ENCODE data around the gene CMTM8.

The CMTM8 gene

DNA sequence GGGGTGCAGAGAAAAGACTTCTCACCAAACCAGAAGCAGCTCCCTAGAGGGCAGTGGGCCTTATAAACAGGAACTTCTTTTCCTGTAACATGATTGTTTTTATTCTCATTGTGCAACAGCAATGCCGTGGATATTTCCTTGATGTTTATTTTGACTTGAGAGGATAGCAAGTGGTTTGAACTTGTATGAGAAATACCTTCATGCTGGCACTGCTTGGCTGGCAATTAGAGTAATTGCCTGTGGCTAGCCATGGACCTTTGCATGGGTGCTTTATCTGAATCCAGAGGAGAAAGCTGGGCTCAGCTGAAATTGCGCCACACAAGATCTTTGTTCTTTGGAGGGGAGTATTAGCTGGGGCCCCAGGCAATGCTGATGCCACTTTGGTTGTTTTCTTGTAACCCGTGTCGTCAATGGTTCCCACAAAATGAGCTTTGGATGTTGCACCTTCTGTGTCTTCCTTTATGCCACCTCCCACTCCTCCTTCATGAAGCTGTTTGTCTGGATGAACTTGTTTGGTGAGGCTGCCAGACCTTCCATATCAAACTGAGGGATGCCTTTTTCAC is 37.9 kb downstream of the CMTM8 start:
- DNase-seq (ENCODE audit: extremely low read depth in 1 of 2, low read depth in 1 of 2): no peak

DNA sequence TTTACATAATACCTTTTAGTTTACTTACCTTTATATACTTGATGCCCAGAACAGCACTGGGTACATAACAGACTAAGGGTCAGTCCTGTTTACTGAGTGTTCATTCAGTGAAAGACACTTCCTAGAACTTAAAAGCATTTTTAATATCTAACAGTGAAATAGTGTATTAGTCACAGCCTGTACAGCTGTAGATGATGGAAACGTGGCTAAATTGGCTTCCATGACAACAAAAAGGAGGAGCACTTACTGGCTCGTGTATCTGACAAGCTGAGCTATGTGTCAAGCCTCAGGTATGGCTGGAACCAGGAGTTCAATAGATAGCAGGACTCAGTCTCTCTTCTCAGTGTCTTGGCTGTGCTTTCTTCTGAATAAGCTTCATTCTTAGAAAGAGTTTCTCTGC is 40.2 kb downstream of the CMTM8 start:
- no peak for DNase-seq (ENCODE audit: extremely low read depth in 1 of 2, low read depth in 1 of 2)

DNA sequence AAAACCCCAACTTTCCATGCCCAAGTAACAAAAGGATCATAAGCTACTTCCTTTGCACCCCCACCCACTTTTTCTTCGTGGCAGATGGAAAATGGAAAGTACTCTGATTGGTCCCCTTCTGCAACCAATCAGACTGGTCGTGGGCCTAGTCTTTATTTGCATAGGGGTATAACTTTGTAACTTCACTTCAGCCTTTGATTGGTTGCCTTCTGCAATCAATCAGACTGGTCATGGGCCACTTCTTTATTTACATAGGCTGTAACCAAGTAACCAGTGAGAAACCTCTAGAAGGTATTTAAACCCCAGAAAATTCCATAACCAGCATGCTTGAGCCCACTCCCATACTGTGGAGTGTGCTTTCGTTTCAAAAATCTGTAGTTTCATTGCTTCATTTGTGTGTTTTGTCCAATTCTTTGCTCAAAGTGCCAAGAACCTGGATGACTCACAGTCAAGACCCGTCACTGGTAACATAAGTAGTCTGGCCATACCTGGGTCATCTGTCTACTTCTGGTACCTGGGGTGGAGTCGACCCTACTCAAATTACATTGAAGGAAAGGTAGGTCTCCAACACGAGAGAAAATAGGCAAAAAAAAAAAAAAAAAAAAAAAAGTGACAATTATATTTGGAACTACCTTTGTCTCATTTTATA is 41.9 kb downstream of the CMTM8 start:
- DNase-seq (ENCODE audit: extremely low read depth in 1 of 2, low read depth in 1 of 2): no peak

DNA sequence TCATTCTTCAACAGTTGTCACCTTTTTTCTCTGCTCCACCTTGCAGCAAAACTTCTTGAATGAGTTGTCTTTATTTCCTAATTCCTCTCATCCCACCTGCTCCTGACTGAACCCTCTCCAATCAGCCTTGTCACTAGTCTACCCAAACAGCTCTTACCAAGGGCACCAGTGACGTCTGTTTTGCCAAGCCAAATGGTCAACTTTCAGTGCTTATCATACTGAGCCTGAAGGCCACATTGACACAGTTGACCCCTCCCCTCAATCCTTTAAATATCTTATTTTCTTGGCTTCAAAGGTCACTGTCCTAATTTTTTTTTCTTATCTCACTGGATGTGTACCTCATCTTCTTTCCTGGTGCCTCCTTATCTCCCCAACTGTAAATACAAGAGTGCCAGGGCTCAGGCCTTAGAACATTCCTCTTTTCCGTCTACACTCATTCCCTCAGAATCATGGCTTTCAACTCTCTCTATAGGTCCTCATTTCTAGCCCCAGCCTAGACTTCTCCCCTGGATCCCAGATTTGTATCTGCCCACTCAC is 43.2 kb downstream of the CMTM8 start:
- no peak for DNase-seq (ENCODE audit: extremely low read depth in 1 of 2, low read depth in 1 of 2)

DNA sequence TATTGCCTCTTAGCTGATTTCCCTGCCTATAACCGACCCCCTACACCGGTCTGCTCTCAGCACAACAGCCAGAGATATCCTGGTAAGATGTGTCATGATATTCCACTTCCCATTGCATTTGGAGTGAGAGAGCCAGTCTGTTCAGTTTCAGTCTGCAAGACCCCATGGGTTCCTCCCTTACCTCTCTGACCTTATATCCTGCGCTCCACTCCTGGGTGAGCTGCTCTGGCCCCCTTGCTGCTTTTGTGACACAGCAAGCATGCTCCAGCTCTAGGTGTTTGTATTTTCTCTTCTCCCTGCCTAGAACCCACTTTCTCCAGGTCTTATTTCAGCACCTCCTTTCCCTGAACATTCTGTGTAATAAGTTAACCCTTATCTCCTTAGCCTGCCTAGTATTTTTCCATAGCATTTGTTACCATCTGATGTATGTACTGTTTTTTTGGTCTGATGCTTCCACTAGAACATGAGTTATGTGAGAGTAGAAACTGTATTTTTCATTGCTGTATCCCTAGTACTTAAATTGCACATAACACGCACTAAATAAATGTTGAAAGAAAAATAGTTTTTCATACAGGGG is 44.2 kb downstream of the CMTM8 start:
- DNase-seq (ENCODE audit: extremely low read depth in 1 of 2, low read depth in 1 of 2): no peak

DNA sequence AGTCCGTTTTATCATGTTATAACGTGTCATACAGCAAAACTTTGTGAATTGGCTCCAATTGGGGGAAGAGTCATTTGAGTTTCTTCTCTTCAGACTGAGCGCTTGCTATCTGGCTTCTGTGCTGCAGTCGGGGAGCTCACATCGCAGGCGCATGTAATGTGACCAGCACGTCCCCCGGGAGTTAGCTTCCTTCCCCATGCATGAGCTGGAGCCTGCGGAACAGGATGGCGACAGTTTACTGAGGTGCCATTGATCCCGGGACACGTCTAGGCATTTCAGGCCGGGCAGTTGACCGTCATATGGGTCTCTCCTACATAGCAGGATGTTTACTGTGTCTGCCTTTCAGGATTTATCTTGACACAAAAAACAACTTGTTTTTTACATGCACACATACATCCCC is 44.8 kb downstream of the CMTM8 start:
- DNase-seq (ENCODE audit: extremely low read depth in 1 of 2, low read depth in 1 of 2): no peak

DNA sequence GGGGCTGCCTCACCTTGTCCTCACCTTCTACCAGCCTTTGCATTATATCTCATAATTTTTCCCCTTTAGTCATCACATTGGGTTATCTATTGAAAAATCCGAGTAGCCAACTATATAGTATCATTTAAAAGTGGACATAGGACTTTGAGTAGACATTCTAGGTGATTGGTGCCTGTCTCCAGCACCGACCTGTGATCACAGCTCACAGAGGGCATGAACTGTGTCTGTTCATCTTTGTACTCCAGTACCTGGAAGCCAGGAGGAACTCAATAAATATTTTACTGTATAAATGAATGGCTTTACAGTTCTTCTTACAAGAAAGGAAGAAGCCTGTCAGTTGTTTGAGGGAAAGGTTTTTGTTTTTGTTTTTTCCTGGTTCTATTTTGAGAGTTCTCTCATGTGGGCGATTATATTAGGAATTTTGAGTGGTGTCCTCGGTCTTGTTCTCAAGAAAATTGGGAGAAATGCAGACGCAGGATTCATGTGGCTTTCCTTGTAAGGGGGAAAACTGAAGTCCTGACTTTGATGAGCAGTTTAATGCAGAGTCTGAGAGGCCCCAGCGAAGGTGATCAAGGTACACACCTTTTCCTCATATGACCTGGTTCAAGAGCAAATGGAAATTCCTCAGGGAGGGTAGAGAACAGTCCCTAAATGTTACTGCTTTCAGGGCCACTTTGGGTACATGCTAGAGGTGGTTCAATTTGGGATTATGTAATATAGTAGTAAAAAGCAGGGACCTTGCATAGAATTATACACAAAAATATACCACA is 46.1 kb downstream of the CMTM8 start:
- DNase-seq (ENCODE audit: extremely low read depth in 1 of 2, low read depth in 1 of 2): no peak

DNA sequence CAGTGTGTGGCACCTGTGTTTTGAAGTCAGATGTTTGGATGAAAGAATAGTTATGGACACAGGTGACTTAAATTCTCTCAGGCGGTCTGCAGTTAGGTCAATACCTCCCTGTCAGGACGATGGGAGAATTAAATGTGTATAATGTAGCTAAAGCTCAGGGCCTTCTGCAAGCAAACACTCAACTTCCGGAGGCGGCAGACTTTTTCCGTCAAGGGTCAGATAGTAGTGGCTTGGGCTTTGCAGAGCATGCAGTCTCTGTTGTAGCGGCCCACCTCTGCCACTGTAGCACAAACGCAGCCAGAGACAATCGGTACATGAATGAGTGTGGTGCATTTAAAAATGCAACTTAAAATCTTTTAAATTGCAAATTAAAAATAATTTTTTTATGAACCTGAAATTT is 47.4 kb downstream of the CMTM8 start:
- DNase-seq (ENCODE audit: extremely low read depth in 1 of 2, low read depth in 1 of 2): no peak

DNA sequence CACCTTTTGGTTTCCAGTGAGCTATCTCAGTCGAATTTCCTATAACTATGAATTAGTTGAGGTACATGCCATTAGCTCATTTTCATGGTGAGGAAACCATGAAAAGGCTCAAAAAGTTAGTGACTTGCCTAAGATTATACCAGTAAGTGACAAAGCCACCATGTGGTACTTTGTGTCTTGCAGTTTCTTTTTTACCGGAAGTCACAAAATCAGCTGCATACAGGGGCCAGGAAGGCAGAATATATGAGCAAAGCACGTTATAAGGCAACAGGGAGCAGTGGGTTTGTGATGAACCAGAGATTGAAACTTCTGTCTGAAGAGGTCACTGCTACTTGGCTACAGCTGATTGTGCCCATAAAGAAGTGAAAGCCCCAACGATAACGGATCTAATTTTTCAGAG is 50.3 kb downstream of the CMTM8 start:
- DNase-seq (ENCODE audit: extremely low read depth in 1 of 2, low read depth in 1 of 2): no peak

DNA sequence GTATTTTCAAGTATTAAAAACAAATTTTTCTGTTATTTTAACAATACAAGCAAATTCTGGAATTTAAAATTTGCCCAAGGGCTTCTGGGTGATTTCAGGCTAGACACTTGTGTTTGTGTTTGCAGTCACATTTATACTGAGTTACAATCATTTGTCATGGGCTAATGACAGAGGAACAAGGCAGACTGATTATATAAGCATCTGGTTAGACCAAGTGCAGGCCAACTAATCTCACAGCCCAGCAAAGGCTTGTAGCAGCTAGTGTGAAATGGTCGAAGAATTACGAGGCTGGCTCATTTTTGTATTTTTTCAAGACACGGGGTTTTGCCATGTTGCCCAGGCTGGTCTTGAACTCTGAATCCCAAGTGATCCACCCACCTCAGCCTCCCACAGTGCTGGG is 52.1 kb downstream of the CMTM8 start:
- no peak for DNase-seq (ENCODE audit: extremely low read depth in 1 of 2, low read depth in 1 of 2)

DNA sequence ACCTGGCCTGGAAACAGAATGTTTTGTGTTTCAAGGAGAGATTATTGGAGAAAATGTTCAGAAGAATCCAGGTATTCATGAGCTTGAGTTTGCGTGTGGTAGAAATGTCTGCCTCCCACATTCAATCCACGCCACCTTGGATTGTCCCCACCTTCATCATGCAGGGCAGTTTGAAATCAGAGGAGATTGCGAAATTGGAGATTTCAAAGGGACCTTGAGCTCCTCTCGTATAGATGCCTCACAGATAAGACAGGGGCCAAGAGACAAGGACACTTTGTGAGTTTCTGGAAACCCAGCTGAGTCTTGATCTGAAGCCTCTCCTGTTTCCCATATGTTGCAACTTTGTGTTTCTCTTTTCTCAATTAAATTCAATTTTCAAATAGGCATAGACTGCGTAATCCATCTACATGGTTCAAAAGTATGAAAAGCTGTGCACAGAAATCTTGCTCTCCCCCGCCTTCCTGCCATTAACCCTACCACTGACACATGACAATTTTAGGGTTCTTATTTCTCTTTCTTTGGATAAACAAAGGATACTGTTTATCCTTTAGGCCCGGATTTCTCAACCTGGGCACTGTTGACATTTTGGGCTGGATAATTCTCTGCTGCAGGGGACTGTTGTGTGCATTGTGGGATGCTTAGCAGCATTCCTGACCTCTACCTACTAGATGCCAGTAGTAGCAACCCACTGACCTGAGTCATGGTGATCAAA is 53.8 kb downstream of the CMTM8 start:
- no peak for DNase-seq (ENCODE audit: extremely low read depth in 1 of 2, low read depth in 1 of 2)

DNA sequence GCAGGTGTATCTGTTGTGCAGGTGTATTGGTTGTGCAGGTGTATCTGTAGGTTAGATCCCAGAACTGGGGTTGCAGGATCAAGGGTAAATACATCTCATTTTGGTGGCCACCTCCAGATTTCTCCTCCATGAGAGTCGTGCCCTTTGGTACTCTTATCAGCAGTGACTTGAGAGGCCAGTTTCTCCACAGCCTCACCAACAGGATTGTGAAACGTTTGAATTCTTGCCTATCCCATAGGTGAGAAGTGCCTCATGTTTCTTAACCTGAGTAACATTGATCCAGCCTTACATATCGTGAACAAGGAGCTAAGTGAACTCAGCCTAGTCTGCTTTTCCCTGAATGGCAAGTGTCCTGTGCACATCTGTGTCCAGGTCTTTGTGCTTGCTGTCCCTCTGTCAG is 55.4 kb downstream of the CMTM8 start:
- DNase-seq (ENCODE audit: extremely low read depth in 1 of 2, low read depth in 1 of 2): no peak

DNA sequence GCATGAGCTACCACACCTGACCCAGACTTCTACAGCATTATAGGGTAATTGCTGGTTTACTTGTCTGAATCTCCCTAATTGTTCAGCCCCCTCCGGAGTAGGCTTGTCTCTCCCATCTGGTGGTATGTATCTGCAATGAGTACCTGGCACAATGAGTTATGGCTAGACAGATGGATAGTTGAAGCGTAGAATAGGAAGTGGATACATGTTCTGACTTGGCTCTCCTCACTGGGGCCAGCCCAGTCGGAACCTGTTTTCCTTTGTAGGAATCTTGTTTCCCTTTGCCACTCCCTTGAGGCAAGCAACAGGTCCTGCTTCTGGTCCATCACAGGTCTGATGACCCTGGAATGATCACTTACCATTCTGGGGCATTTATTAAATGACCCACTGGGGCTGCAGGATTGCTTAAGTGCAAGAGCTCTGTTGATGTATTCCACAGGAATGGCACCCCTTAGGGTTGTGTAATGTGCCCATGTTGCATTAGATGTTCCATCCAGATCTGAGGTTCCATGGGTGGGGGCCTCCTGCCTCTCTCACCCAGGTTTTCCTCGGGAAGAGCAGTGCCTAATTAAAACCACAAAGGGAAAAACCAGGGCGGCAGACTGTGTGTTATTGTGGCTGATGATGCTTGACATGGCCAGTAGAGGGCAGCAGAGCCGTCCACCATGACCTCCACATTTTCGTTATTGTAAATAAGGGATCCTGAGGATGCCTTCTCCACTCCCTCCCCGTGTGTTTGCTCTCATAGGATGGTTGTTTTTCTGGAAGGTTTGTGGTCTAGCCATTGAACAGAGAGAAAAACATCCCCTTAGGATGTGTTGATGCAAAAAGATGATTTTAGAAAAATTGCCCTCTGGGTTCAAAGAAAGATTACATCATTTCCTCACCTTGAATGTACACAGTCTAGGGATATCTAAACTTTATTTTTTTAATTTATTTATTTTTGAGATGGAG is 58.0 kb downstream of the CMTM8 start:
- DNase-seq (ENCODE audit: extremely low read depth in 1 of 2, low read depth in 1 of 2): peak in 1 of 2 donors; percentile 9

DNA sequence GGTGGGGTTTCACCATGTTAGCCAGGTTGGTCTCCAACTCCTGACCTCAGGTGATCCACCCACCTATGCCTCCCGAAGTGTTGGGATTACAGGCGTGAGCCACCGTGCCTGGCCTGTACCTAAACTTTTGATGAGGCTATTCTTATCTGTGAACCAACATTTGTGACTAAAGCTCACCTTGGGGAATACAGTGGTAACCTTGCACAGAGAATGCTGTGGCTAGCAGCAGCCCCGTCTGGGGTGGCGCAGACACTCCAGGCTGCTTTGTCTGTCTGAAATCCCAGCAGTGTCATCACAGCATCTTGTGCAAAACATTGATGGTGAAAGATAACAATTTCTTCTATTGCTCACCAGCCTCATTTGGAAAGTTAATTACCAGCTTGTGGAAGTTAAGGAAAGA is 58.9 kb downstream of the CMTM8 start:
- no peak for DNase-seq (ENCODE audit: extremely low read depth in 1 of 2, low read depth in 1 of 2)

DNA sequence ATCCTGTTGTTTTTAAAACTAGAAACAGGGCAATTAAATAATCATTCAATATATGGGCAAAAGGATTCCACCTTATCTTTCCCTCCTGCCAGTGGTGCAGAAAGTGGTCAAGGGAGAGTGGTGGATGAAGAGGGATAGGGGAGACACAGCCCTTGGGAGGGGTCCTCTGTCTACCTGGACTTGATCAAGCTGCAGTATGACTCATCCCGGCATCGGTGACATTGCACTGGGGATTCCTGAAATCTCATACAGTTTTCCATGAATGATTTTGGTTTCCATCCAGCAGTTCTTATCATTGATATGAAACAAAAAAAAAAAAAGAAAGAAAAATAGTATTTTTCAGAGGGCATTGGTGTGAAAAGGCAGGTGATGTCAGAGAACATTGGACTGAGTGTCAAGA is 62.9 kb downstream of the CMTM8 start:
- DNase-seq (ENCODE audit: extremely low read depth in 1 of 2, low read depth in 1 of 2): no peak

DNA sequence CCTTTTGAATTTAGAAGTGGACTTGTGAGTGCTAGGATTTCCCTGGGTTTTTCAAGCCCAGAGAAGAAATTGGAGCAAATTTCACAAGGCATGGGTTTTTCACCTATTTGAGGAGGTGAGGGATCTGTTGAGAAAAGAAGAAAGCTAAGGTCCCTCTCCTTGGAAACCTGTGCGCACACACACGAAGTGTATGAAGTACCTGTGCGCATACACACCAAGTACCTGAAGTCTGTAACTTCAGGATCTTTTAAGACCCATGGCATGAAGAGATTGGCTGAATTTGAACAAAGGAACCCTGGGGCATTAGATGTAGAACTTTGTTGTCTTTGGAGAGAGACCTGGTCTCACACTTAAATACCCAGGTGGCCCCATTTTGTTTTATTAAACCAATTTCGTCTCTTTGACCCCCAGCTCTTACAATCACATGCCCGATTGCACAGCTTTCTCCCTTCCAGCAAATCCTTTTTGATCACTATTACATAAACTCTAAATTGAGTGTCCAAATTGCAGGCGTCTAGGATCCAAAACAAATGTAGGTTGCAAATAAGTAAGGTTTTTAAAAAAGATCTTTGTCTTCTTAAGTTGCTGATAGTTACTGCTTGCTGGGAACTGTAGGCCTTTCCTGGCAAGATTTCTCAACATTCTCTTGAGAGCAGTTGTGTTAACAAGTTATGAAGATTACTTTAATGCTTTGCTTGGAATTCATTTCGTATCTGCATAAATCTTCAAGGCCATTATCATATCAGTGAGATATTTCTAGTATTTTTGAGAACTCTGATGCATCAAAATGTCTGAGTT is 64.3 kb downstream of the CMTM8 start:
- DNase-seq (ENCODE audit: extremely low read depth in 1 of 2, low read depth in 1 of 2): no peak

DNA sequence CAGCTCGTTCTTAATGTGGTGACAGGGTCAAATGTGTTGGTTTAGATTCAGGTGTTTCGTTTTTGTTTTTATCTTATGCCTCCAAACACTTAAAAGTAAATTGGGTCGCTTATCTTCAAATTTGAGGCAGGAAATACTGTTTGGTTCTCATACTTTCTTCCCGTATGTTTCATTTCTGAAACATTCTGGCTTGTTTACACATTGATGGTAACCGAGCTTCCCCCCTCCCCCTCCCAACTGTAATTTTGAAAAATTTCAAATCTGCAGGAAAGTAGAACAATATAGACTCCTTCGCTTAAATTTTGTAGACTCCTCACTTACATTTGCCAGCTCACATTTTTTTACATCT is 64.9 kb downstream of the CMTM8 start:
- DNase-seq (ENCODE audit: extremely low read depth in 1 of 2, low read depth in 1 of 2): no peak

DNA sequence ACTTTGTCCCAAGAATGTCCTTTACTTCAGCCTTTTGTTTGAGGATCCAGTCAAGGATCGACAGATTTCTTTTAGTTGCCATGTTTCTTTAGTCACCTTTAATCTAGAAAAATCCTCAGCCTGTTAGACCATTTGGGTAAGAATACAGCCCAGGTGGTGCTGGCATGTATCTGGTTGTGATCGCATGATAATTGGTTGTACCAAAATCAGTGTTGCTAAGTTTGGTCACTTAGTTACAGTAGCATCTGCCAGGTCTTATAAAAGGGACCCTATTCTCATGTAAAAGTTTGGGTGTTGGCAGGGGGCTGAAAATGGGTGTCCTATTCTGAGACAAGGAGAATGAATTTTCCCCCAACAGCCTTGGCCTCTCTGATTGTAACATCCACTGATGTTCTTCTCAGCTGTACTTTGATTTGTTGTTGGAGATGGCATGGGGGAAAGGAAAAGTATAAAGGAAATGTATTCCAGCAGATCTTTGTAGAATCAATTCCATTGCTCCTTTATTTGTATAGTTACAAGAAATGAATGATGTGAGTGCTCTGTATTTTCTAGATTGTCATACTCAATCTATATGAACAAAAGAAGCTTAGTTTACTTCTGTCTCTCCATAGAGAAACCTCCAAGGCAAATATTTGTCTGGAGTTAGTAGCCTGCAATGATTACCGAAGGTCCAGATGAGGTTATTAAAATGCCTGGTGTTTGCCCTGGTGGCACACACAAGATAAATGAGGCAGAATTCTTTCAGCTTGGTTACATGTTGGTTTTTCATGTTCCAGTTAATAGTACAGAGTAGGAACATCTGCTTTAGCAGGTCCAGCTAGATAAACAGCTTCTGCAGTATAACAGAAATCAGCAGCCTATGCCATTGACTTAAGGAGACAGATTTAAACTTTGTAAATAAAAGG is 65.7 kb downstream of the CMTM8 start:
- no peak for DNase-seq (ENCODE audit: extremely low read depth in 1 of 2, low read depth in 1 of 2)

All from stimulated activated CD8-positive, alpha-beta memory T cell treated with anti-CD3 and anti-CD28 coated beads, Interleukin-7, amount 100 ng/mL, for 48 hours (primary cell).